SK-N-SH (cell line): Measurements from ENCODE around the gene PUS1. TPM values are rescaled to one million over a fixed set of nuclear protein-coding genes. Genes with fewer than 3 reads are reported as not detected.

Experiments
- CTCF ChIA-PET: fragments of 300-600, 350-600 bp; formaldehyde crosslinking; extraction: SDS; loops from one replicate; lab custom pipeline; 2021; lab: Yijun Ruan, JAX
- POLR2A ChIA-PET: fragments of 350-600 bp; sonication (Branson Sonifier 250); formaldehyde crosslinking; extraction: SDS; loops from one replicate; lab custom pipeline; 2020; ENCODE audit warnings: antibody characterized with exemption, inconsistent platforms; lab: Yijun Ruan, JAX
- DNase-seq: peaks from one replicate; pipeline ENCODE4 v3.0.0; 2012
- H2AFZ ChIP-seq: fragments of 200-600 bp; sonication (generic); 2 replicates; pipeline ENCODE4 v1.8.1; 2016; ENCODE audit warnings: antibody characterized with exemption, mild to moderate bottlenecking, low read depth
- H3F3A ChIP-seq: fragments of 200-600 bp; sonication (generic); replicated peaks from 2 replicates; pipeline ENCODE3; 2016; ENCODE audit warnings: antibody characterized with exemption, mild to moderate bottlenecking; ENCODE audit not compliant: insufficient read depth
- H3K27ac ChIP-seq, 2 experiments: fragments of 200-500 bp in 1 of 2; fragments of 200-600 bp in 1 of 2; sonication (Bioruptor generic) in 1 of 2; sonication (generic), shearing (Covaris generic) in 1 of 2; 2 replicates each; pipeline versions ENCODE4 v1.5.1 to v1.6.1; 2014 to 2016; ENCODE audit warnings: low read depth in 2 of 2, inconsistent platforms in 1 of 2, low read length in 1 of 2, mild to moderate bottlenecking in 1 of 2, mixed read lengths in 1 of 2
- H3K27me3 ChIP-seq: fragments of 200-600 bp; sonication (generic), shearing (Covaris generic); 2 replicates; pipeline ENCODE4 v1.6.1; 2016; ENCODE audit warnings: mixed run types; ENCODE audit not compliant: insufficient read depth
- H3K36me3 ChIP-seq, 2 experiments: fragments of 200-500 bp in 1 of 2; fragments of 200-600 bp in 1 of 2; sonication (Bioruptor generic) in 1 of 2; sonication (generic) in 1 of 2; replicated peaks in 1 of 2; 2 replicates each; pipeline versions ENCODE3 to v1.5.1; 2014 to 2016; ENCODE audit warnings: low read length in 1 of 2, mild to moderate bottlenecking in 1 of 2; ENCODE audit not compliant: insufficient read depth in 2 of 2, control insufficient read depth in 1 of 2
- H3K4me1 ChIP-seq, 2 experiments: fragments of 200-500 bp in 1 of 2; fragments of 200-600 bp in 1 of 2; sonication (Bioruptor generic) in 1 of 2; sonication (generic), shearing (Covaris generic) in 1 of 2; 2 replicates each; pipeline versions ENCODE4 v1.5.1 to v1.6.1; 2014 to 2016; ENCODE audit warnings: low read depth in 1 of 2, low read length in 1 of 2, mixed run types in 1 of 2; ENCODE audit not compliant: insufficient read depth in 2 of 2, control insufficient read depth in 1 of 2
- H3K4me2 ChIP-seq: fragments of 200-600 bp; sonication (generic), shearing (Covaris generic); 2 replicates; pipeline ENCODE4 v1.6.1; 2017; ENCODE audit warnings: mixed run types
- H3K4me3 ChIP-seq, 2 experiments: fragments of 200-500 bp in 1 of 2; fragments of 200-600 bp in 1 of 2; sonication (Bioruptor generic) in 1 of 2; sonication (generic), shearing (Covaris generic) in 1 of 2; 2 replicates each; pipeline versions ENCODE4 v1.5.1 to v1.8.1; 2014 to 2016; ENCODE audit warnings: low read depth in 2 of 2, inconsistent platforms in 1 of 2, low read length in 1 of 2, mild to moderate bottlenecking in 1 of 2, mixed read lengths in 1 of 2, moderate library complexity in 1 of 2
- H3K79me2 ChIP-seq: fragments of 200-600 bp; sonication (generic); 2 replicates; pipeline ENCODE4 v1.8.1; 2017; ENCODE audit warnings: mild to moderate bottlenecking; ENCODE audit not compliant: insufficient read depth
- H3K9ac ChIP-seq: fragments of 200-600 bp; sonication (generic); 2 replicates; pipeline ENCODE4 v1.6.1; 2017; ENCODE audit warnings: mixed run types
- H3K9me2 ChIP-seq: fragments of 200-600 bp; sonication (generic); 2 replicates; pipeline ENCODE4 v1.6.1; 2017; ENCODE audit warnings: mixed run types
- H3K9me3 ChIP-seq: fragments of 200-600 bp; sonication (generic); 2 replicates; pipeline ENCODE4 v1.6.1; 2017; ENCODE audit warnings: mixed run types, mild to moderate bottlenecking, moderate library complexity
- H4K20me1 ChIP-seq: fragments of 200-600 bp; sonication (generic); 2 replicates; pipeline ENCODE4 v1.6.1; 2017; ENCODE audit warnings: mild to moderate bottlenecking, mixed run types; ENCODE audit not compliant: insufficient read depth
- CHD2 ChIP-seq: fragments of 150-350 bp; IDR thresholded peaks from 2 replicates; pipeline ENCODE4 v1.6.1; 2018; ENCODE audit warnings: low read length; ENCODE audit not compliant: partially characterized antibody
- EZH2phosphoT487 ChIP-seq: fragments of 200-600 bp; sonication (generic); IDR thresholded peaks from 2 replicates; pipeline ENCODE4 v1.6.1; 2017; ENCODE audit warnings: low read depth, mixed run types, mild to moderate bottlenecking, antibody characterized with exemption, moderate library complexity, borderline replicate concordance
- FOSL2 ChIP-seq: IDR thresholded peaks from 2 replicates; pipeline ENCODE4 v1.4.0; 2012; ENCODE audit warnings: low read depth, mild to moderate bottlenecking, moderate library complexity, borderline replicate concordance
- FOXJ3 ChIP-seq: sonication (generic); formaldehyde crosslinking; IDR thresholded peaks from 2 replicates; pipeline ENCODE4 v1.5.1; 2020; ENCODE audit warnings: mild to moderate bottlenecking, missing genetic modification reagents
- GATA2 ChIP-seq: sonication (generic); formaldehyde crosslinking; IDR thresholded peaks from 2 replicates; pipeline ENCODE4 v1.5.0; 2020; ENCODE audit warnings: mild to moderate bottlenecking, missing genetic modification reagents
- MEF2A ChIP-seq: IDR thresholded peaks from 2 replicates; pipeline ENCODE4 v1.4.0; 2012; ENCODE audit warnings: low read depth, borderline replicate concordance
- MXI1 ChIP-seq: IDR thresholded peaks from 2 replicates; pipeline ENCODE4 v1.6.1; 2012; ENCODE audit warnings: mild to moderate bottlenecking, low read depth, low read length, improper control_type of control experiment
- NFIC ChIP-seq: IDR thresholded peaks from 2 replicates; pipeline ENCODE4 v1.4.0; 2012; ENCODE audit warnings: borderline replicate concordance
- POLR2AphosphoS5 ChIP-seq: IDR thresholded peaks from 2 replicates; pipeline ENCODE4 v1.6.1; 2012; ENCODE audit warnings: low read depth, low read length
- RCOR1 ChIP-seq: fragments of 150-350 bp; IDR thresholded peaks from 2 replicates; pipeline ENCODE4 v1.6.1; 2017; ENCODE audit warnings: antibody characterized with exemption, low read length
- SIN3A ChIP-seq: IDR thresholded peaks from 2 replicates; pipeline ENCODE4 v1.6.1; 2012; ENCODE audit warnings: low read depth, mild to moderate bottlenecking, low read length, moderate library complexity, borderline replicate concordance
- SMC3 ChIP-seq: IDR thresholded peaks from 2 replicates; pipeline ENCODE4 v1.6.1; 2012; ENCODE audit warnings: low read depth, low read length, improper control_type of control experiment
- TCF12 ChIP-seq: IDR thresholded peaks from 2 replicates; pipeline ENCODE4 v1.4.0; 2012
- TEAD4 ChIP-seq: IDR thresholded peaks from 2 replicates; pipeline ENCODE4 v1.4.0; 2012; ENCODE audit warnings: mild to moderate bottlenecking, borderline replicate concordance; ENCODE audit not compliant: insufficient read depth
- ZBTB33 ChIP-seq: IDR thresholded peaks from 2 replicates; pipeline ENCODE4 v1.4.0; 2012; ENCODE audit warnings: low read depth, borderline replicate concordance
- WGBS: methylation state at CpG from one replicate; pipeline ENCODE4 v1.1.6; 2017; ENCODE audit warnings: low lambda C conversion rate; 5-methylcytosine and 5-hydroxymethylcytosine counted together
- polyA plus RNA-seq, 3 experiments: library from polyadenylated mRNA; depleted of rRNA; stranded (reverse); fragments of >200 nt; gene quantifications; 2 replicates each; pipeline ENCODE4 v1.2.3, GENCODE V29; 2012
- TF ChIP-seq, protein P1 (sequence below): IDR thresholded peaks from 2 replicates; pipeline ENCODE4 v1.4.0; 2012; ENCODE audit warnings: low read depth, borderline replicate concordance
- TF ChIP-seq, protein P2 (sequence below): fragments of 150-350 bp; IDR thresholded peaks from 2 replicates; pipeline ENCODE4 v1.6.1; 2016; ENCODE audit warnings: mild to moderate bottlenecking, low read depth, low read length
- TF ChIP-seq, protein P3 (sequence below): fragments of 200-600 bp; sonication (generic); IDR thresholded peaks from 2 replicates; pipeline ENCODE4 v1.6.1; 2017; ENCODE audit warnings: antibody characterized with exemption, mild to moderate bottlenecking, moderate library complexity

The PUS1 gene
- polyA plus RNA-seq, 1 of the 3 experiments (the other 2 are of a cell fraction): 53.1 TPM

GRCh38 chr12:131982041-131982440 is 53.0 kb downstream of the PUS1 start:
- WGBS: 93% methylated on average over 11 of the region's 17 CpGs
- Histone ChIP-seq H3K9ac (no peak overlapping the region), H3K9me3 (no peaks in the 10 kb centered on the region), H3K36me3 (peaks cover 26 to 27% of the 10 kb centered on the region in 2 experiments), H3K27ac (no peak overlapping the region), H4K20me1 (peaks cover 33% of the 10 kb centered on the region), H2AFZ (no peak overlapping the region), H3K9me2 (no peaks in the 10 kb centered on the region), H3K4me2 (no peak overlapping the region), H3F3A (peaks cover 4% of the 10 kb centered on the region), H3K27me3 (no peaks in the 10 kb centered on the region), H3K4me1 (0 out of 4 replicates have a peak, but pooled peaks cover 0 to 3% of the 10 kb centered on the region in 2 experiments), H3K79me2 (peaks cover 34% of the 10 kb centered on the region), H3K4me3 (no peak overlapping the region)
- ChIA-PET CTCF (interaction anchor here (0.9 kb wide), 1 partner anchor 146 kb away, joined by 3 read pairs; no protein-coding TSS in a partner anchor), POLR2A (interaction anchor here (1.1 kb wide), 1 partner anchor 12 kb away, joined by 3 read pairs; no protein-coding TSS in a partner anchor)
- no peak for DNase-seq
- TF ChIP-seq MEF2A (no peak), TCF12 (no peak), FOSL2 (no peak), FOXJ3 (CRISPR knock-in tag) (no peak), TEAD4 (no peak), NFIC (no peak), MXI1 (no peak), EZH2phosphoT487 (no peak), RCOR1 (no peak), SMC3 (no peak), POLR2AphosphoS5 (no peak), SIN3A (no peak), CHD2 (no peak), ZBTB33 (no peak), GATA2 (CRISPR knock-in tag) (no peak)
- TF ChIP-seq, protein P1, sequence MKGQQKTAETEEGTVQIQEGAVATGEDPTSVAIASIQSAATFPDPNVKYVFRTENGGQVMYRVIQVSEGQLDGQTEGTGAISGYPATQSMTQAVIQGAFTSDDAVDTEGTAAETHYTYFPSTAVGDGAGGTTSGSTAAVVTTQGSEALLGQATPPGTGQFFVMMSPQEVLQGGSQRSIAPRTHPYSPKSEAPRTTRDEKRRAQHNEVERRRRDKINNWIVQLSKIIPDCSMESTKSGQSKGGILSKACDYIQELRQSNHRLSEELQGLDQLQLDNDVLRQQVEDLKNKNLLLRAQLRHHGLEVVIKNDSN: no peak
- TF ChIP-seq, protein P2, sequence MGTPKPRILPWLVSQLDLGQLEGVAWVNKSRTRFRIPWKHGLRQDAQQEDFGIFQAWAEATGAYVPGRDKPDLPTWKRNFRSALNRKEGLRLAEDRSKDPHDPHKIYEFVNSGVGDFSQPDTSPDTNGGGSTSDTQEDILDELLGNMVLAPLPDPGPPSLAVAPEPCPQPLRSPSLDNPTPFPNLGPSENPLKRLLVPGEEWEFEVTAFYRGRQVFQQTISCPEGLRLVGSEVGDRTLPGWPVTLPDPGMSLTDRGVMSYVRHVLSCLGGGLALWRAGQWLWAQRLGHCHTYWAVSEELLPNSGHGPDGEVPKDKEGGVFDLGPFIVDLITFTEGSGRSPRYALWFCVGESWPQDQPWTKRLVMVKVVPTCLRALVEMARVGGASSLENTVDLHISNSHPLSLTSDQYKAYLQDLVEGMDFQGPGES: no peak
- TF ChIP-seq, protein P3, sequence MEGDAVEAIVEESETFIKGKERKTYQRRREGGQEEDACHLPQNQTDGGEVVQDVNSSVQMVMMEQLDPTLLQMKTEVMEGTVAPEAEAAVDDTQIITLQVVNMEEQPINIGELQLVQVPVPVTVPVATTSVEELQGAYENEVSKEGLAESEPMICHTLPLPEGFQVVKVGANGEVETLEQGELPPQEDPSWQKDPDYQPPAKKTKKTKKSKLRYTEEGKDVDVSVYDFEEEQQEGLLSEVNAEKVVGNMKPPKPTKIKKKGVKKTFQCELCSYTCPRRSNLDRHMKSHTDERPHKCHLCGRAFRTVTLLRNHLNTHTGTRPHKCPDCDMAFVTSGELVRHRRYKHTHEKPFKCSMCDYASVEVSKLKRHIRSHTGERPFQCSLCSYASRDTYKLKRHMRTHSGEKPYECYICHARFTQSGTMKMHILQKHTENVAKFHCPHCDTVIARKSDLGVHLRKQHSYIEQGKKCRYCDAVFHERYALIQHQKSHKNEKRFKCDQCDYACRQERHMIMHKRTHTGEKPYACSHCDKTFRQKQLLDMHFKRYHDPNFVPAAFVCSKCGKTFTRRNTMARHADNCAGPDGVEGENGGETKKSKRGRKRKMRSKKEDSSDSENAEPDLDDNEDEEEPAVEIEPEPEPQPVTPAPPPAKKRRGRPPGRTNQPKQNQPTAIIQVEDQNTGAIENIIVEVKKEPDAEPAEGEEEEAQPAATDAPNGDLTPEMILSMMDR: no peak
